IMR-90 (cell line): ENCODE measurements around the gene SIK1. TPM values are rescaled to one million over a fixed set of nuclear protein-coding genes. Genes with fewer than 3 reads are reported as not detected.

Source experiments
- ATAC-seq: fragments of 200-7000 bp; cut with Tn5 transposase; 2 replicates; pipeline ENCODE4 v1.9.1; 2020; ENCODE audit warnings: low read depth, mild to moderate bottlenecking, moderate library complexity
- BruUV-seq: library from RNA; stranded (reverse); fragments of 400-500 nt; replicated peaks from 2 replicates; lab custom pipeline; 2021; lab: Mats Ljungman, UMichigan
- CTCF ChIA-PET: fragments of 300-600 bp; formaldehyde crosslinking; extraction: SDS; loops from one replicate; lab custom pipeline; 2021; ENCODE audit warnings: antibody characterized with exemption; lab: Yijun Ruan, JAX
- POLR2A ChIA-PET: fragments of 300-600 bp; sonication (Branson Sonifier 250); formaldehyde crosslinking; loops from one replicate; lab custom pipeline; 2022; ENCODE audit warnings: antibody characterized with exemption; ENCODE audit not compliant: unreplicated experiment; lab: Charles Lee
- DNase-seq: peaks from one replicate; pipeline ENCODE4 v3.0.0; 2013
- H2AFZ ChIP-seq: replicated peaks from 2 replicates; pipeline ENCODE3; 2013; ENCODE audit warnings: low read length, mild to moderate bottlenecking; ENCODE audit not compliant: poor library complexity
- H2AK5ac ChIP-seq: 2 replicates; pipeline ENCODE4 v1.6.1; 2013; ENCODE audit warnings: low read depth, low read length, inconsistent platforms
- H2AK9ac ChIP-seq: replicated peaks from 2 replicates; pipeline ENCODE3; 2013; ENCODE audit warnings: mild to moderate bottlenecking, low read depth, low read length, moderate library complexity; ENCODE audit not compliant: poor library complexity
- H2BK120ac ChIP-seq: 2 replicates; pipeline ENCODE4 v1.6.1; 2013; ENCODE audit warnings: low read depth, low read length, inconsistent platforms
- H2BK15ac ChIP-seq: 3 replicates; pipeline ENCODE4 v1.6.1; 2013; ENCODE audit warnings: low read depth, low read length, inconsistent platforms
- H2BK20ac ChIP-seq: 2 replicates; pipeline ENCODE4 v1.6.1; 2013; ENCODE audit warnings: low read depth, mild to moderate bottlenecking, inconsistent platforms, low read length, moderate library complexity
- H2BK5ac ChIP-seq: 2 replicates; pipeline ENCODE4 v1.6.1; 2013; ENCODE audit warnings: mild to moderate bottlenecking, low read depth, low read length, inconsistent platforms; ENCODE audit not compliant: poor library complexity, severe bottlenecking
- H3K14ac ChIP-seq: replicated peaks from 2 replicates; pipeline ENCODE4 v1.6.1; 2013; ENCODE audit warnings: low read depth, low read length, inconsistent platforms
- H3K18ac ChIP-seq: 2 replicates; pipeline ENCODE4 v1.6.1; 2013; ENCODE audit warnings: low read depth, low read length, control low read depth
- H3K23ac ChIP-seq: 2 replicates; pipeline ENCODE4 v1.6.1; 2013; ENCODE audit warnings: low read depth, low read length, inconsistent platforms
- H3K27ac ChIP-seq: 2 replicates; pipeline ENCODE4 v1.5.1; 2013; ENCODE audit warnings: mild to moderate bottlenecking, control low read depth, low read length; ENCODE audit not compliant: insufficient read depth
- H3K27me3 ChIP-seq: 2 replicates; pipeline ENCODE4 v1.6.1; 2013; ENCODE audit warnings: low read length; ENCODE audit not compliant: control insufficient read depth, insufficient read depth
- H3K36me3 ChIP-seq: 2 replicates; pipeline ENCODE4 v1.6.1; 2013; ENCODE audit warnings: low read length, mixed read lengths; ENCODE audit not compliant: control insufficient read depth, insufficient read depth
- H3K4ac ChIP-seq: 2 replicates; pipeline ENCODE4 v1.6.1; 2013; ENCODE audit warnings: low read depth, low read length, inconsistent platforms
- H3K4me1 ChIP-seq: 2 replicates; pipeline ENCODE4 v1.6.1; 2013; ENCODE audit warnings: low read length, mixed read lengths; ENCODE audit not compliant: control insufficient read depth, insufficient read depth
- H3K4me2 ChIP-seq: 2 replicates; pipeline ENCODE4 v1.6.1; 2013; ENCODE audit warnings: low read depth, mild to moderate bottlenecking, control low read depth, low read length, moderate library complexity
- H3K4me3 ChIP-seq: 2 replicates; pipeline ENCODE4 v1.5.1; 2013; ENCODE audit warnings: low read depth, mild to moderate bottlenecking, control low read depth, low read length, moderate library complexity; ENCODE audit not compliant: insufficient read depth
- H3K56ac ChIP-seq: 2 replicates; pipeline ENCODE4 v1.6.1; 2013; ENCODE audit warnings: low read length, inconsistent platforms; ENCODE audit not compliant: insufficient read depth; ENCODE audit errors: extremely low read depth
- H3K79me1 ChIP-seq, 2 experiments: 2 replicates each; pipeline ENCODE4 v1.6.1; 2013; ENCODE audit warnings: low read length in 2 of 2, inconsistent platforms in 1 of 2, low read depth in 1 of 2
- H3K9ac ChIP-seq: 2 replicates; pipeline ENCODE4 v1.6.1; 2013; ENCODE audit warnings: low read depth, low read length, control low read depth
- H3K9me1 ChIP-seq: 2 replicates; pipeline ENCODE4 v1.6.1; 2013; ENCODE audit warnings: low read length, inconsistent platforms; ENCODE audit not compliant: insufficient read depth
- H3K9me3 ChIP-seq: 2 replicates; pipeline ENCODE4 v1.6.1; 2013; ENCODE audit warnings: low read length; ENCODE audit not compliant: control insufficient read depth, insufficient read depth
- H4K20me1 ChIP-seq: 2 replicates; pipeline ENCODE4 v1.6.1; 2013; ENCODE audit warnings: low read length, inconsistent platforms; ENCODE audit not compliant: insufficient read depth
- H4K5ac ChIP-seq: 2 replicates; pipeline ENCODE4 v1.6.1; 2013; ENCODE audit warnings: mild to moderate bottlenecking, low read depth, low read length, control low read depth
- H4K8ac ChIP-seq, 2 experiments: 2 replicates each; pipeline ENCODE4 v1.6.1; 2013; ENCODE audit warnings: low read depth in 2 of 2, low read length in 2 of 2, control low read depth in 1 of 2, inconsistent platforms in 1 of 2
- H4K91ac ChIP-seq: 2 replicates; pipeline ENCODE4 v1.6.1; 2013; ENCODE audit warnings: low read depth, low read length, inconsistent platforms; ENCODE audit not compliant: insufficient read depth
- BHLHE40 ChIP-seq: fragments of 150-350 bp; IDR thresholded peaks from 2 replicates; pipeline ENCODE4 v1.6.1; 2016; ENCODE audit warnings: mild to moderate bottlenecking, low read depth, low read length
- CHD1 ChIP-seq: IDR thresholded peaks from 2 replicates; pipeline ENCODE4 v1.6.1; 2012; ENCODE audit warnings: low read depth, low read length, improper control_type of control experiment
- CTCF ChIP-seq: conservative IDR thresholded peaks from 2 replicates; pipeline ENCODE4 v1.5.1; 2012; ENCODE audit warnings: mild to moderate bottlenecking, low read depth, low read length, improper control_type of control experiment
- FOS ChIP-seq: fragments of 150-350 bp; IDR thresholded peaks from 2 replicates; pipeline ENCODE4 v1.6.1; 2016; ENCODE audit warnings: low read depth, low read length
- MAZ ChIP-seq: IDR thresholded peaks from 2 replicates; pipeline ENCODE4 v1.6.1; 2012; ENCODE audit warnings: low read depth, mild to moderate bottlenecking, low read length, improper control_type of control experiment, moderate library complexity, borderline replicate concordance
- MXI1 ChIP-seq: IDR thresholded peaks from 2 replicates; pipeline ENCODE4 v1.6.1; 2012; ENCODE audit warnings: low read depth, mild to moderate bottlenecking, low read length, moderate library complexity, borderline replicate concordance
- NFE2L2 ChIP-seq: fragments of 150-350 bp; IDR thresholded peaks from 2 replicates; pipeline ENCODE4 v1.6.1; 2016; ENCODE audit warnings: low read depth, mild to moderate bottlenecking, low read length
- RAD21 ChIP-seq: IDR thresholded peaks from 2 replicates; pipeline ENCODE4 v1.6.1; 2012; ENCODE audit warnings: low read length, improper control_type of control experiment
- WGBS, 2 experiments: methylation state at CpG; one replicate each; pipeline versions ENCODE4 v1.1.5 to v1.1.7; 2013; ENCODE audit warnings: missing lambda C conversion rate in 2 of 2; ENCODE audit not compliant: insufficient read length in 1 of 2; ENCODE audit errors: extremely low coverage in 2 of 2; 5-methylcytosine and 5-hydroxymethylcytosine counted together
- dilution Hi-C: fragments of 300-500 bp; cut with HindIII; formaldehyde crosslinking; loops from one replicate; pipeline ENCODE4 v1.14.3; 2018; ENCODE audit warnings: low sequenced_read_pairs; ENCODE audit not compliant: unreplicated experiment
- in situ Hi-C: fragments of 300-500 bp; cut with MboI; formaldehyde crosslinking; loops from 3 replicates; pipeline ENCODE4 v1.14.3; 2019; ENCODE audit warnings: low sequenced_read_pairs, inconsistent platforms, mixed read lengths
- intact Hi-C: fragments of 100-400 bp; cut with micrococcal nuclease; formaldehyde crosslinking; loops from 2 replicates; pipeline ENCODE4 v1.10.0; 2022
- polyA plus RNA-seq, 3 experiments: library from polyadenylated mRNA; depleted of rRNA; stranded (reverse); fragments of >200 nt; gene quantifications; 2 replicates each; pipeline ENCODE4 v1.2.3, GENCODE V29; 2012; ENCODE audit warnings: low replicate concordance in 1 of 3
- total RNA-seq: library from RNA; depleted of rRNA; stranded (reverse); fragments of >200 nt; gene quantifications from 2 replicates; pipeline ENCODE4 v1.2.3, GENCODE V29; 2012

Gene SIK1
- total and polyA plus RNA-seq, 2 of the 4 experiments (the other 2 are of a cell fraction), result 0.54 to 1.9 TPM

- in situ Hi-C loops, result no loop called here
- POLR2A ChIA-PET, result no interaction called here
Observed at GRCh38 chr21:43370888-43371570, 55.9 kb downstream of the SIK1 start.

More at GRCh38 chr21:43370888-43371570, 55.9 kb downstream of the SIK1 start:
- H3K27ac ChIP-seq, result no peak overlapping the region
- H3K4me2 ChIP-seq, result no peak overlapping the region
- CTCF ChIA-PET, result no interaction called here
- TF ChIP-seq CHD1, result no peak
- TF ChIP-seq CTCF, result no peak
- TF ChIP-seq BHLHE40, result no peak
- TF ChIP-seq NFE2L2, result no peak
- no peak for TF ChIP-seq MAZ
- TF ChIP-seq RAD21, result no peak
- TF ChIP-seq FOS, result no peak
- no peak for TF ChIP-seq MXI1
- no peak overlapping the region for H2AFZ ChIP-seq
- H3K79me1 ChIP-seq, result no peaks in the 10 kb centered on the region
- dilution Hi-C loops, result no loop called here
- peaks cover 3% of the 10 kb centered on the region; the same call in 1 of the 2 replicates for H3K27me3 ChIP-seq
- no peaks in the 10 kb centered on the region for H4K20me1 ChIP-seq
- H3K18ac ChIP-seq, result no peak overlapping the region
- no peak overlapping the region for H2AK5ac ChIP-seq
- H3K9me3 ChIP-seq, result no peaks in the 10 kb centered on the region
- H3K4ac ChIP-seq, result no peak overlapping the region
- no peak overlapping the region for H4K91ac ChIP-seq
- no TSS peak for BruUV-seq
- H3K56ac ChIP-seq, result no peak overlapping the region
- H3K36me3 ChIP-seq, result no peaks in the 10 kb centered on the region
- no peak overlapping the region for H4K5ac ChIP-seq
- H2BK5ac ChIP-seq, result no peak overlapping the region
- DNase-seq (no peak), ATAC-seq (no peak)
- H3K14ac ChIP-seq, result no peak overlapping the region
- no peak overlapping the region for H2BK20ac ChIP-seq
- no peak overlapping the region for H2AK9ac ChIP-seq
- WGBS, 2 experiments, result no CpG with 5 or more reads among the region's 2 CpGs
- H4K8ac ChIP-seq, result no peak overlapping the region
- no peak overlapping the region for H3K23ac ChIP-seq
- H3K9me1 ChIP-seq, result peaks cover 3% of the 10 kb centered on the region; the same call in 1 of the 2 replicates
- H3K4me3 ChIP-seq, result no peak overlapping the region
- intact Hi-C loops, result no loop called here
- H3K4me1 ChIP-seq, result no peaks in the 10 kb centered on the region
- H2BK15ac ChIP-seq, result no peak overlapping the region
- H2BK120ac ChIP-seq, result no peak overlapping the region
- H3K9ac ChIP-seq, result no peak overlapping the region
